Fibroblast of villous mesenchyme (primary cell): ENCODE data around the gene CRYGS. TPM values are rescaled to one million over a fixed set of nuclear protein-coding genes. Genes with fewer than 3 reads are reported as not detected.

ENCODE experiments used
- DNase-seq: peaks from one replicate; pipeline ENCODE4 v3.0.0-alpha.2; 2010; ENCODE audit warnings: low read depth
- H3K4me3 ChIP-seq: 2 replicates; pipeline ENCODE4 v1.5.1; 2011; ENCODE audit warnings: low read depth, mild to moderate bottlenecking, low read length
- total RNA-seq: library from RNA; depleted of rRNA; stranded (reverse); fragments of >200 nt; gene quantifications from 2 replicates; pipeline ENCODE4 v1.2.3, GENCODE V29; 2012
- TF ChIP-seq, protein P1 (sequence below): IDR thresholded peaks from 2 replicates; pipeline ENCODE4 v1.5.1; 2012; ENCODE audit warnings: low read depth, mild to moderate bottlenecking, low read length; ENCODE audit not compliant: insufficient read depth

The CRYGS gene
- total RNA-seq, 1 donor, result 0.86 TPM

DNA sequence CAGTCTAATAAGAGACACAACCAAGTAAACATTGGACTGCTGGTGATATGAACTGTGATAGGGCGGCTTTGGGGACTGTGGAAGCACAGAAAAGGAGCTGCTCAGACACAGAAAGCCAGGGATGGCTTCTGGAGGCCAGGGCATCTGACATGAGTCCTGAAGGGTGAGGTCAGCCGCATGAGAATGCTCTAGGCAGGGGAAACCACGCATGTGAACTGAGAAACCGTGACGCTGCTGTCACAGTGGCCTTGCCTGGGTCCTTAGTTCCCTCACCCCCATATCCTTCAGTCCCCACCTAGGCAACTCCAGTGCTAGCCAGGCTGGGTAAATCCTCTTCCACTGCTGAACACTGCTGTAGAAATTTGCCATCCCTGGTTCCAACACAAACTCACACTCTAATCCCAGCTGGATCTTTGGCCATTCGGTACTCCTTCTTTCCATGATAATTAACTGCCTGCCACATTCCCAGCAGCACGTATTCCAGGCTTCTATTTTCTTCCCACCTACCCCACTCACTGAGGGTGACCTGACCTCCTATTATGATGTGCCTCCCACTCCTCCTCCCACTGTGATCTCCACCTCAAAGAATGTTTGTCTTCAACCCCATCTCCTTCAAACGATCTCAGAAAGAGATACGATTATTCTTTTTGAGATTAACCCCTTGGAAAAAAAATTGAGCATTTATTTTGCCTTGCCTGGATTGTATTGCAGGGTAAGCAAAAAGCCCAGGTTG is 31.4 kb downstream of the CRYGS start:
- TF ChIP-seq, protein P1, sequence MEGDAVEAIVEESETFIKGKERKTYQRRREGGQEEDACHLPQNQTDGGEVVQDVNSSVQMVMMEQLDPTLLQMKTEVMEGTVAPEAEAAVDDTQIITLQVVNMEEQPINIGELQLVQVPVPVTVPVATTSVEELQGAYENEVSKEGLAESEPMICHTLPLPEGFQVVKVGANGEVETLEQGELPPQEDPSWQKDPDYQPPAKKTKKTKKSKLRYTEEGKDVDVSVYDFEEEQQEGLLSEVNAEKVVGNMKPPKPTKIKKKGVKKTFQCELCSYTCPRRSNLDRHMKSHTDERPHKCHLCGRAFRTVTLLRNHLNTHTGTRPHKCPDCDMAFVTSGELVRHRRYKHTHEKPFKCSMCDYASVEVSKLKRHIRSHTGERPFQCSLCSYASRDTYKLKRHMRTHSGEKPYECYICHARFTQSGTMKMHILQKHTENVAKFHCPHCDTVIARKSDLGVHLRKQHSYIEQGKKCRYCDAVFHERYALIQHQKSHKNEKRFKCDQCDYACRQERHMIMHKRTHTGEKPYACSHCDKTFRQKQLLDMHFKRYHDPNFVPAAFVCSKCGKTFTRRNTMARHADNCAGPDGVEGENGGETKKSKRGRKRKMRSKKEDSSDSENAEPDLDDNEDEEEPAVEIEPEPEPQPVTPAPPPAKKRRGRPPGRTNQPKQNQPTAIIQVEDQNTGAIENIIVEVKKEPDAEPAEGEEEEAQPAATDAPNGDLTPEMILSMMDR, result no peak
- no peak overlapping the region for H3K4me3 ChIP-seq
- no peak for DNase-seq

DNA sequence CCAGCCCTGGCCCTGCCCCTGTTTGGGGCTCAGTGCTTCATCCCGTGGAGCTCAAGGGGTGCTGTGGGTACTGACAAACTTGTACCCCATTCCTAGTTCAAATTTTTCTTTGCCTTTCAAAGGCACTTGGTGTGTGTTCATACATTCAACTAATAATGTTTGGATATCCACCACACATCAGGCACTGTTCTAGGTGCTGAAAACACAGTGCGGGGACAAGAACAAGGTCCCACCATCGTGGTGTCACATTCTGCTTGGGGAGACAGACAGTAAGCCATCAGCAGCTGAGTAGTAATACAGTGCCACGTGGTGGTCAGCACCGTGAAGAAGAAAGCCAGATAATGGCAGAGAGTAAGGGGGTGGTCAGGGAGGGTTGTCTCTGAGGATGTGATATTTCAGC is 32.5 kb downstream of the CRYGS start:
- TF ChIP-seq, protein P1, result no peak
- no peak overlapping the region for H3K4me3 ChIP-seq
- DNase-seq, result no peak

DNA sequence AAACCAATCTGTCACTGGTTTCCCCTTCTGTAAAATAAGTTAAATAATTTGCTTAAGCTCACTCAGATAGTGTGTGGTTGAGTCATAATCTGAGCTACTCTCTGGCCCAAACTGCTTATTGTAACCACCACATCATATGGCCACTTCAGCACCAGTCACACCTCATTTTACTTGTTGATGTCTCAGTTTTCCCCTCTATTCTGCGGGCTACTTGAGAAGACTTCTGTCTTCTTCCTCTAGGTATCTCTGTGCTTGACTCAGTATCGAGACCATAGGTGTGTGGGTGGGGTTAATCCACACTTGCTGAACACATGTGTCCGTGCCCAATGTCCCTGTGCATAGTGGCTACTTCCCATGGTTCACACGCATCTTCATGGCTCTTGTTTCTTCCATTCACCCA is 32.9 kb downstream of the CRYGS start:
- DNase-seq, result no peak
- TF ChIP-seq, protein P1, result no peak
- no peak overlapping the region for H3K4me3 ChIP-seq

DNA sequence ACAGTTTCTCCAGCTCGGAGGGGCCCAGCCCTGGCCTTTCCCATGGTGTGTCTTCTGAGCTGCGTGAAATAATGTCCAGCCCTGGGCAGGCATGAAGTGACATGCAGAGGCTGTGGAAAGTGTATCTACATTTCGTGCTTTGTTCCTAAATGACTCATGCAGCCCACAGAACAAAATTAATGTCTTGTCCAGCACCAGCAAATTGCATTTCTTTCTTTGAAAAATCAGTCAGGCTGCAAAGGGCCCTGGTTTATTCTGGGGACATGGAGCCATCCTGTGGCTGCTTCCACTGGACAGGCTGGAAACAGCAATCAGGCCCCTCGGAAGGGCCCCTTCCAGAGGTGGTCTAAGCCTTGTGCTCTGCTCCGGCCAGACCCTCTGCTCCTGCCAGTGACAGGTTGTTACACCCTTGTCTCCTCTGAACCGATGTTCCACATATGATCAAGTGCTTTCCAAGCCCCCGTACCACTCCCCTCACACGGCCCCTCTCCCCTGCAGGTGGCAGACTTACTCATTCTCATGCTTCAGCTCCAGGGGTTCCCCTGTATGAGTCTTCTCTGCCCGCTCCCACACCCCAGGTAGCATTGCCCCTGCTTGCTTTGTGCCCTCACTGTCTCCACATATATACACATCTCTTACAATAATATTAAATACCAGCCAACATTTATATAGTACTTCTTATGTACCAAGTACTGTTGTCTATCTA is 33.7 kb downstream of the CRYGS start:
- TF ChIP-seq, protein P1, result no peak
- no peak overlapping the region for H3K4me3 ChIP-seq
- no peak for DNase-seq

- TF ChIP-seq, protein P1, result no peak
- DNase-seq, result no peak
- H3K4me3 ChIP-seq, result no peak overlapping the region
Measured at GRCh38 chr3:186509423-186509822, 34.8 kb downstream of the CRYGS start.

DNA sequence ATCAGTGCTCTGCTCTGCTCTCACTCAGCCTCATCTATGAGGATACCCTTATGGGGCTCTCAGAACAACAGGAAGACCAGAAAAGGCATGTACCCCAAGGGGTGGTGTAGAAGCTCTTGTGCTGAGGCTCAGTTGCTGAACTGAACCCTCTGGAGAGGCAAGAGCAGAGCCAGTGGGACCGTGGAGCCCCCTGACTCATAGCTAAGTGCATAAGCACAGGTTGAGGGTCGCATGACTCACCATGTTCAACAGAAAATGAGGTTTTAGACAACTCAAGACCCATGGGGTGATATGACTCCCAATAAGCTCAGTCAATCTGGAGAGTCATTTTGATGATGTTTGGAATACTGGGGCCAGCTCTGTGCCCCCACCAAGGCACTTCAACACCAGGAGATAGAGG is 37.3 kb downstream of the CRYGS start:
- no peak overlapping the region for H3K4me3 ChIP-seq
- no peak for DNase-seq
- TF ChIP-seq, protein P1, result no peak
